ENCODE measurements around the gene CBY3. TPM values are rescaled to one million over a fixed set of nuclear protein-coding genes. Genes with fewer than 3 reads are reported as not detected.
A peak's percentile ranks its signal among the peaks of the same experiment; 100 is the strongest.

CBY3 gene
- total and polyA plus RNA-seq, 2 of the 13 experiments (the other 11 are each of a cell fraction or from before 2014, with no cell fraction given), result not detected

- TF ChIP-seq, protein P1, sequence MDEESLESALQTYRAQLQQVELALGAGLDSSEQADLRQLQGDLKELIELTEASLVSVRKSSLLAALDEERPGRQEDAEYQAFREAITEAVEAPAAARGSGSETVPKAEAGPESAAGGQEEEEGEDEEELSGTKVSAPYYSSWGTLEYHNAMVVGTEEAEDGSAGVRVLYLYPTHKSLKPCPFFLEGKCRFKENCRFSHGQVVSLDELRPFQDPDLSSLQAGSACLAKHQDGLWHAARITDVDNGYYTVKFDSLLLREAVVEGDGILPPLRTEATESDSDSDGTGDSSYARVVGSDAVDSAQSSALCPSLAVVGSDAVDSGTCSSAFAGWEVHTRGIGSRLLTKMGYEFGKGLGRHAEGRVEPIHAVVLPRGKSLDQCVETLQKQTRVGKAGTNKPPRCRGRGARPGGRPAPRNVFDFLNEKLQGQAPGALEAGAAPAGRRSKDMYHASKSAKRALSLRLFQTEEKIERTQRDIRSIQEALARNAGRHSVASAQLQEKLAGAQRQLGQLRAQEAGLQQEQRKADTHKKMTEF (CRISPR knock-in tag; IDR thresholded peaks at IDR 0.05), result peak; percentile 23; the same call in 1 of the 2 replicates
- no peak for TF ChIP-seq ZNF235 (CRISPR knock-in tag; IDR thresholded peaks at IDR 0.05; ENCODE audit: borderline replicate concordance)
- no peak for TF ChIP-seq RNF2 (conservative IDR thresholded peaks at IDR 0.05; ENCODE audit: low read depth)
- TF ChIP-seq HDAC2 (CRISPR knock-in tag; IDR thresholded peaks at IDR 0.05), result 0 out of 2 replicates have a peak, but pooled peaks have one; percentile 27
- no peak for TF ChIP-seq THAP8 (CRISPR knock-in tag; IDR thresholded peaks at IDR 0.05; ENCODE audit: borderline replicate concordance)
- no peak for TF ChIP-seq HDAC1 (CRISPR knock-in tag; IDR thresholded peaks at IDR 0.05)
- TF ChIP-seq ARID2 (CRISPR knock-in tag; IDR thresholded peaks at IDR 0.05; ENCODE audit: borderline replicate concordance), result no peak
- TF ChIP-seq SYNCRIP (IDR thresholded peaks at IDR 0.05; ENCODE audit: insufficient read depth, low read depth, low read length), result no peak
- TF ChIP-seq ZNF609 (CRISPR knock-in tag; IDR thresholded peaks at IDR 0.05; ENCODE audit: borderline replicate concordance), result no peak
- no peak for TF ChIP-seq ZNF460 (CRISPR knock-in tag; IDR thresholded peaks at IDR 0.05; ENCODE audit: borderline replicate concordance)
- TF ChIP-seq AHDC1 (CRISPR knock-in tag; IDR thresholded peaks at IDR 0.05; ENCODE audit: borderline replicate concordance), result no peak
- no peak for TF ChIP-seq GTF3A (CRISPR knock-in tag; conservative IDR thresholded peaks at IDR 0.05)
- no peak for TF ChIP-seq ZBTB10 (CRISPR knock-in tag; IDR thresholded peaks at IDR 0.05; ENCODE audit: borderline replicate concordance)
These were observed 19.6 kb upstream of the CBY3 start (continued) for GRCh38 chr5:179700401-179700918.

All from HepG2 (cell line).